IMR-90 (cell line): ENCODE data around the gene SLC12A6. TPM values are rescaled to one million over a fixed set of nuclear protein-coding genes. Genes with fewer than 3 reads are reported as not detected.

ENCODE experiments used
- ATAC-seq: fragments of 200-7000 bp; cut with Tn5 transposase; 2 replicates; pipeline ENCODE4 v1.9.1; 2020; ENCODE audit warnings: low read depth, mild to moderate bottlenecking, moderate library complexity
- BruUV-seq: library from RNA; stranded (reverse); fragments of 400-500 nt; replicated peaks from 2 replicates; lab custom pipeline; 2021; lab: Mats Ljungman, UMichigan
- CTCF ChIA-PET: fragments of 300-600 bp; formaldehyde crosslinking; extraction: SDS; loops from one replicate; lab custom pipeline; 2021; ENCODE audit warnings: antibody characterized with exemption; lab: Yijun Ruan, JAX
- POLR2A ChIA-PET: fragments of 300-600 bp; sonication (Branson Sonifier 250); formaldehyde crosslinking; loops from one replicate; lab custom pipeline; 2022; ENCODE audit warnings: antibody characterized with exemption; ENCODE audit not compliant: unreplicated experiment; lab: Charles Lee
- DNase-seq: peaks from one replicate; pipeline ENCODE4 v3.0.0; 2013
- H2AFZ ChIP-seq: replicated peaks from 2 replicates; pipeline ENCODE3; 2013; ENCODE audit warnings: low read length, mild to moderate bottlenecking; ENCODE audit not compliant: poor library complexity
- H2AK5ac ChIP-seq: 2 replicates; pipeline ENCODE4 v1.6.1; 2013; ENCODE audit warnings: low read depth, low read length, inconsistent platforms
- H2AK9ac ChIP-seq: replicated peaks from 2 replicates; pipeline ENCODE3; 2013; ENCODE audit warnings: mild to moderate bottlenecking, low read depth, low read length, moderate library complexity; ENCODE audit not compliant: poor library complexity
- H2BK120ac ChIP-seq: 2 replicates; pipeline ENCODE4 v1.6.1; 2013; ENCODE audit warnings: low read depth, low read length, inconsistent platforms
- H2BK15ac ChIP-seq: 3 replicates; pipeline ENCODE4 v1.6.1; 2013; ENCODE audit warnings: low read depth, low read length, inconsistent platforms
- H2BK20ac ChIP-seq: 2 replicates; pipeline ENCODE4 v1.6.1; 2013; ENCODE audit warnings: low read depth, mild to moderate bottlenecking, inconsistent platforms, low read length, moderate library complexity
- H2BK5ac ChIP-seq: 2 replicates; pipeline ENCODE4 v1.6.1; 2013; ENCODE audit warnings: mild to moderate bottlenecking, low read depth, low read length, inconsistent platforms; ENCODE audit not compliant: poor library complexity, severe bottlenecking
- H3K14ac ChIP-seq: replicated peaks from 2 replicates; pipeline ENCODE4 v1.6.1; 2013; ENCODE audit warnings: low read depth, low read length, inconsistent platforms
- H3K18ac ChIP-seq: 2 replicates; pipeline ENCODE4 v1.6.1; 2013; ENCODE audit warnings: low read depth, low read length, control low read depth
- H3K23ac ChIP-seq: 2 replicates; pipeline ENCODE4 v1.6.1; 2013; ENCODE audit warnings: low read depth, low read length, inconsistent platforms
- H3K27ac ChIP-seq: 2 replicates; pipeline ENCODE4 v1.5.1; 2013; ENCODE audit warnings: mild to moderate bottlenecking, control low read depth, low read length; ENCODE audit not compliant: insufficient read depth
- H3K27me3 ChIP-seq: 2 replicates; pipeline ENCODE4 v1.6.1; 2013; ENCODE audit warnings: low read length; ENCODE audit not compliant: control insufficient read depth, insufficient read depth
- H3K36me3 ChIP-seq: 2 replicates; pipeline ENCODE4 v1.6.1; 2013; ENCODE audit warnings: low read length, mixed read lengths; ENCODE audit not compliant: control insufficient read depth, insufficient read depth
- H3K4ac ChIP-seq: 2 replicates; pipeline ENCODE4 v1.6.1; 2013; ENCODE audit warnings: low read depth, low read length, inconsistent platforms
- H3K4me1 ChIP-seq: 2 replicates; pipeline ENCODE4 v1.6.1; 2013; ENCODE audit warnings: low read length, mixed read lengths; ENCODE audit not compliant: control insufficient read depth, insufficient read depth
- H3K4me2 ChIP-seq: 2 replicates; pipeline ENCODE4 v1.6.1; 2013; ENCODE audit warnings: low read depth, mild to moderate bottlenecking, control low read depth, low read length, moderate library complexity
- H3K4me3 ChIP-seq: 2 replicates; pipeline ENCODE4 v1.5.1; 2013; ENCODE audit warnings: low read depth, mild to moderate bottlenecking, control low read depth, low read length, moderate library complexity; ENCODE audit not compliant: insufficient read depth
- H3K56ac ChIP-seq: 2 replicates; pipeline ENCODE4 v1.6.1; 2013; ENCODE audit warnings: low read length, inconsistent platforms; ENCODE audit not compliant: insufficient read depth; ENCODE audit errors: extremely low read depth
- H3K79me1 ChIP-seq, 2 experiments: 2 replicates each; pipeline ENCODE4 v1.6.1; 2013; ENCODE audit warnings: low read length in 2 of 2, inconsistent platforms in 1 of 2, low read depth in 1 of 2
- H3K9ac ChIP-seq: 2 replicates; pipeline ENCODE4 v1.6.1; 2013; ENCODE audit warnings: low read depth, low read length, control low read depth
- H3K9me1 ChIP-seq: 2 replicates; pipeline ENCODE4 v1.6.1; 2013; ENCODE audit warnings: low read length, inconsistent platforms; ENCODE audit not compliant: insufficient read depth
- H3K9me3 ChIP-seq: 2 replicates; pipeline ENCODE4 v1.6.1; 2013; ENCODE audit warnings: low read length; ENCODE audit not compliant: control insufficient read depth, insufficient read depth
- H4K20me1 ChIP-seq: 2 replicates; pipeline ENCODE4 v1.6.1; 2013; ENCODE audit warnings: low read length, inconsistent platforms; ENCODE audit not compliant: insufficient read depth
- H4K5ac ChIP-seq: 2 replicates; pipeline ENCODE4 v1.6.1; 2013; ENCODE audit warnings: mild to moderate bottlenecking, low read depth, low read length, control low read depth
- H4K8ac ChIP-seq, 2 experiments: 2 replicates each; pipeline ENCODE4 v1.6.1; 2013; ENCODE audit warnings: low read depth in 2 of 2, low read length in 2 of 2, control low read depth in 1 of 2, inconsistent platforms in 1 of 2
- H4K91ac ChIP-seq: 2 replicates; pipeline ENCODE4 v1.6.1; 2013; ENCODE audit warnings: low read depth, low read length, inconsistent platforms; ENCODE audit not compliant: insufficient read depth
- BHLHE40 ChIP-seq: fragments of 150-350 bp; IDR thresholded peaks from 2 replicates; pipeline ENCODE4 v1.6.1; 2016; ENCODE audit warnings: mild to moderate bottlenecking, low read depth, low read length
- CEBPB ChIP-seq: IDR thresholded peaks from 2 replicates; pipeline ENCODE4 v1.6.1; 2012; ENCODE audit warnings: low read depth, low read length, improper control_type of control experiment
- CHD1 ChIP-seq: IDR thresholded peaks from 2 replicates; pipeline ENCODE4 v1.6.1; 2012; ENCODE audit warnings: low read depth, low read length, improper control_type of control experiment
- CTCF ChIP-seq: conservative IDR thresholded peaks from 2 replicates; pipeline ENCODE4 v1.5.1; 2012; ENCODE audit warnings: mild to moderate bottlenecking, low read depth, low read length, improper control_type of control experiment
- ELK1 ChIP-seq: fragments of 150-350 bp; IDR thresholded peaks from 2 replicates; pipeline ENCODE4 v1.6.1; 2016; ENCODE audit warnings: low read depth, mild to moderate bottlenecking, low read length, moderate library complexity, borderline replicate concordance
- FOS ChIP-seq: fragments of 150-350 bp; IDR thresholded peaks from 2 replicates; pipeline ENCODE4 v1.6.1; 2016; ENCODE audit warnings: low read depth, low read length
- MAZ ChIP-seq: IDR thresholded peaks from 2 replicates; pipeline ENCODE4 v1.6.1; 2012; ENCODE audit warnings: low read depth, mild to moderate bottlenecking, low read length, improper control_type of control experiment, moderate library complexity, borderline replicate concordance
- MXI1 ChIP-seq: IDR thresholded peaks from 2 replicates; pipeline ENCODE4 v1.6.1; 2012; ENCODE audit warnings: low read depth, mild to moderate bottlenecking, low read length, moderate library complexity, borderline replicate concordance
- NFE2L2 ChIP-seq: fragments of 150-350 bp; IDR thresholded peaks from 2 replicates; pipeline ENCODE4 v1.6.1; 2016; ENCODE audit warnings: low read depth, mild to moderate bottlenecking, low read length
- POLR2A ChIP-seq: IDR thresholded peaks from 2 replicates; pipeline ENCODE4 v1.6.1; 2012; ENCODE audit warnings: mild to moderate bottlenecking, low read depth, low read length
- RAD21 ChIP-seq: IDR thresholded peaks from 2 replicates; pipeline ENCODE4 v1.6.1; 2012; ENCODE audit warnings: low read length, improper control_type of control experiment
- RCOR1 ChIP-seq: IDR thresholded peaks from 2 replicates; pipeline ENCODE4 v1.6.1; 2012; ENCODE audit warnings: mild to moderate bottlenecking, low read length, improper control_type of control experiment; ENCODE audit not compliant: insufficient replicate concordance
- SMC3 ChIP-seq: fragments of 150-350 bp; IDR thresholded peaks from 2 replicates; pipeline ENCODE4 v1.6.1; 2016; ENCODE audit warnings: low read depth, mild to moderate bottlenecking, antibody characterized with exemption, low read length, moderate library complexity
- WGBS, 2 experiments: methylation state at CpG; one replicate each; pipeline versions ENCODE4 v1.1.5 to v1.1.7; 2013; ENCODE audit warnings: missing lambda C conversion rate in 2 of 2; ENCODE audit not compliant: insufficient read length in 1 of 2; ENCODE audit errors: extremely low coverage in 2 of 2; 5-methylcytosine and 5-hydroxymethylcytosine counted together
- dilution Hi-C: fragments of 300-500 bp; cut with HindIII; formaldehyde crosslinking; loops from one replicate; pipeline ENCODE4 v1.14.3; 2018; ENCODE audit warnings: low sequenced_read_pairs; ENCODE audit not compliant: unreplicated experiment
- in situ Hi-C: fragments of 300-500 bp; cut with MboI; formaldehyde crosslinking; loops from 3 replicates; pipeline ENCODE4 v1.14.3; 2019; ENCODE audit warnings: low sequenced_read_pairs, inconsistent platforms, mixed read lengths
- intact Hi-C: fragments of 100-400 bp; cut with micrococcal nuclease; formaldehyde crosslinking; loops from 2 replicates; pipeline ENCODE4 v1.10.0; 2022
- polyA plus RNA-seq, 3 experiments: library from polyadenylated mRNA; depleted of rRNA; stranded (reverse); fragments of >200 nt; gene quantifications; 2 replicates each; pipeline ENCODE4 v1.2.3, GENCODE V29; 2012; ENCODE audit warnings: low replicate concordance in 1 of 3
- total RNA-seq: library from RNA; depleted of rRNA; stranded (reverse); fragments of >200 nt; gene quantifications from 2 replicates; pipeline ENCODE4 v1.2.3, GENCODE V29; 2012
- TF ChIP-seq, protein P1 (sequence below): fragments of 150-350 bp; IDR thresholded peaks from 2 replicates; pipeline ENCODE4 v1.6.1; 2017; ENCODE audit warnings: mild to moderate bottlenecking, antibody characterized with exemption, low read length, low read depth

The SLC12A6 gene
- total and polyA plus RNA-seq, 2 of the 4 experiments (the other 2 are of a cell fraction) = 7.7 to 10.2 TPM

DNA sequence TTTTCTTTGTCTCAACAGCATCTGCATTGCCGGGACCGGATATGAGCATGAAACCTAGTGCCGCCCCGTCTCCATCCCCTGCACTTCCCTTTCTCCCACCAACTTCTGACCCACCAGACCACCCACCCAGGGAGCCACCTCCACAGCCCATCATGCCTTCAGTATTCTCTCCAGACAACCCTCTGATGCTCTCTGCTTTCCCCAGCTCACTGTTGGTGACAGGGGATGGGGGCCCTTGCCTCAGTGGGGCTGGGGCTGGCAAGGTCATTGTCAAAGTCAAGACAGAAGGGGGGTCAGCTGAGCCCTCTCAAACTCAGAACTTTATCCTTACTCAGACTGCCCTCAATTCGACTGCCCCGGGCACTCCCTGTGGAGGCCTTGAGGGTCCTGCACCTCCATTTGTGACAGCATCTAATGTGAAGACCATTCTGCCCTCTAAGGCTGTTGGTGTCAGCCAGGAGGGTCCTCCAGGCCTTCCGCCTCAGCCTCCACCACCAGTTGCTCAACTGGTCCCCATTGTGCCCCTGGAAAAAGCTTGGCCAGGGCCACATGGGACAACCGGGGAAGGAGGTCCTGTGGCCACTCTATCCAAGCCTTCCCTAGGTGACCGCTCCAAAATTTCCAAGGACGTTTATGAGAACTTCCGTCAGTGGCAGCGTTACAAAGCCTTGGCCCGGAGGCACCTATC is 10.5 kb upstream of the SLC12A6 start:
- no peak overlapping the region for H2BK20ac ChIP-seq
- in situ Hi-C loops (loop anchor here (5.0 kb wide), 1 partner anchor 234 kb away; the partner anchor contains the start of gene GOLGA8B), intact Hi-C loops (no loop called here), dilution Hi-C loops (no loop called here)
- POLR2A ChIA-PET = no interaction called here
- no TSS peak for BruUV-seq
- no peak overlapping the region for H3K4me2 ChIP-seq
- no peak overlapping the region for H3K4ac ChIP-seq
- H3K27me3 ChIP-seq = no peaks in the 10 kb centered on the region
- TF ChIP-seq BHLHE40 (no peak), CEBPB (no peak), NFE2L2 (no peak), FOS (no peak), RCOR1 (no peak), CHD1 (no peak), MXI1 (no peak), CTCF (no peak), ELK1 (no peak), SMC3 (no peak), RAD21 (no peak), MAZ (no peak), POLR2A (no peak)
- TF ChIP-seq, protein P1, sequence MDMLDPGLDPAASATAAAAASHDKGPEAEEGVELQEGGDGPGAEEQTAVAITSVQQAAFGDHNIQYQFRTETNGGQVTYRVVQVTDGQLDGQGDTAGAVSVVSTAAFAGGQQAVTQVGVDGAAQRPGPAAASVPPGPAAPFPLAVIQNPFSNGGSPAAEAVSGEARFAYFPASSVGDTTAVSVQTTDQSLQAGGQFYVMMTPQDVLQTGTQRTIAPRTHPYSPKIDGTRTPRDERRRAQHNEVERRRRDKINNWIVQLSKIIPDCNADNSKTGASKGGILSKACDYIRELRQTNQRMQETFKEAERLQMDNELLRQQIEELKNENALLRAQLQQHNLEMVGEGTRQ = no peak
- no peaks in the 10 kb centered on the region for H3K79me1 ChIP-seq
- no peak overlapping the region for H2AFZ ChIP-seq
- no peak overlapping the region for H3K23ac ChIP-seq
- WGBS, 2 experiments = 82% methylated on average over 7 of the region's 13 CpGs; no CpG with 5 or more reads in 1 of the 2 experiments
- H2BK15ac ChIP-seq = no peak overlapping the region
- no peaks in the 10 kb centered on the region for H3K36me3 ChIP-seq
- no peak for DNase-seq
- no peak overlapping the region for H3K18ac ChIP-seq
- 0 out of 2 replicates have a peak, but pooled peaks cover 3% of the 10 kb centered on the region for H3K9me1 ChIP-seq
- no peak overlapping the region for H3K4me3 ChIP-seq
- ATAC-seq = no peak
- no peak overlapping the region for H2AK9ac ChIP-seq
- H2BK5ac ChIP-seq = no peak overlapping the region
- CTCF ChIA-PET = no interaction called here
- H4K91ac ChIP-seq = no peak overlapping the region
- H3K14ac ChIP-seq = no peak overlapping the region
- H3K56ac ChIP-seq = no peak overlapping the region
- H4K8ac ChIP-seq = no peak overlapping the region
- no peak overlapping the region for H2BK120ac ChIP-seq
- no peak overlapping the region for H2AK5ac ChIP-seq
- no peak overlapping the region for H4K5ac ChIP-seq
- H3K27ac ChIP-seq = no peak overlapping the region
- no peaks in the 10 kb centered on the region; the same call in 1 of the 2 replicates for H4K20me1 ChIP-seq
- no peak overlapping the region for H3K9ac ChIP-seq
- H3K4me1 ChIP-seq = no peaks in the 10 kb centered on the region
- H3K9me3 ChIP-seq = no peaks in the 10 kb centered on the region
